Neural cell (in vitro differentiated cells): ENCODE measurements around the gene STX8. TPM values are rescaled to one million over a fixed set of nuclear protein-coding genes. Genes with fewer than 3 reads are reported as not detected.

Experiments
- H2AFZ ChIP-seq: fragments of 200-600, 300-800 bp; sonication (generic), shearing (Covaris generic); 2 replicates; pipeline ENCODE4 v1.6.0; 2014; ENCODE audit warnings: low read depth, mild to moderate bottlenecking, antibody characterized with exemption, low read length, moderate library complexity
- H3F3A ChIP-seq: fragments of 200-600 bp; shearing (Covaris generic); 2 replicates; pipeline ENCODE4 v1.6.1; 2016; ENCODE audit warnings: mild to moderate bottlenecking, moderate library complexity, mixed read lengths, antibody characterized with exemption, low read length; ENCODE audit not compliant: insufficient read depth, poor library complexity, severe bottlenecking
- H3K27ac ChIP-seq: fragments of 200-600, 300-800 bp; sonication (generic), shearing (Covaris generic); 2 replicates; pipeline ENCODE4 v1.5.1; 2014; ENCODE audit warnings: mild to moderate bottlenecking, low read length, moderate library complexity
- H3K27me3 ChIP-seq: fragments of 300-800, 200-600 bp; sonication (generic), shearing (Covaris generic); 2 replicates; pipeline ENCODE4 v1.6.0; 2014; ENCODE audit warnings: mild to moderate bottlenecking, low read depth, low read length, moderate library complexity; ENCODE audit not compliant: insufficient read depth
- H3K36me3 ChIP-seq: fragments of 300-800, 200-600 bp; sonication (generic), shearing (Covaris generic); 2 replicates; pipeline ENCODE4 v1.5.1; 2014; ENCODE audit warnings: mild to moderate bottlenecking, antibody characterized with exemption, low read length, moderate library complexity; ENCODE audit not compliant: insufficient read depth
- H3K4me2 ChIP-seq: fragments of 300-800, 200-600 bp; sonication (generic), shearing (Covaris generic); 2 replicates; pipeline ENCODE4 v1.6.0; 2014; ENCODE audit warnings: mild to moderate bottlenecking, low read length
- H3K4me3 ChIP-seq: fragments of 300-800, 200-600 bp; sonication (generic), shearing (Covaris generic); 2 replicates; pipeline ENCODE4 v1.5.1; 2014; ENCODE audit warnings: mild to moderate bottlenecking, low read length, moderate library complexity
- H3K79me2 ChIP-seq: fragments of 200-600 bp; shearing (Covaris generic); replicated peaks from 2 replicates; pipeline ENCODE4 v1.6.0; 2014; ENCODE audit warnings: mild to moderate bottlenecking, low read length, moderate library complexity; ENCODE audit not compliant: insufficient read depth
- H3K9ac ChIP-seq: fragments of 300-800, 200-600 bp; sonication (generic), shearing (Covaris generic); 2 replicates; pipeline ENCODE4 v1.6.1; 2016; ENCODE audit warnings: mild to moderate bottlenecking, low read length, mixed read lengths
- H3K9me2 ChIP-seq: fragments of 200-600 bp; shearing (Covaris generic); 2 replicates; pipeline ENCODE4 v1.6.1; 2016; ENCODE audit warnings: mild to moderate bottlenecking, low read length, mixed read lengths; ENCODE audit not compliant: insufficient read depth
- H3K9me3 ChIP-seq: fragments of 200-600, 300-800 bp; sonication (generic), shearing (Covaris generic); 2 replicates; pipeline ENCODE4 v1.6.1; 2016; ENCODE audit warnings: mild to moderate bottlenecking, mixed run types, low read length, moderate library complexity, mixed read lengths
- H4K20me1 ChIP-seq: fragments of 200-600 bp; shearing (Covaris generic); 2 replicates; pipeline ENCODE4 v1.6.1; 2016; ENCODE audit warnings: mild to moderate bottlenecking, mixed run types; ENCODE audit not compliant: insufficient read depth
- CTCF ChIP-seq: fragments of 450-650 bp; IDR thresholded peaks from 2 replicates; pipeline ENCODE4 v1.5.1; 2014; ENCODE audit warnings: antibody characterized with exemption, mild to moderate bottlenecking, moderate library complexity; ENCODE audit not compliant: poor library complexity, severe bottlenecking
- EP300 ChIP-seq: fragments of 450-650 bp; conservative IDR thresholded peaks from 2 replicates; pipeline ENCODE4 v1.6.1; 2014; ENCODE audit warnings: antibody characterized with exemption, mild to moderate bottlenecking, moderate library complexity; ENCODE audit not compliant: poor library complexity, severe bottlenecking
- EZH2 ChIP-seq: fragments of 200-600, 300-800 bp; shearing (Covaris generic), sonication (generic); IDR thresholded peaks from 2 replicates; pipeline ENCODE4 v1.6.1; 2014; ENCODE audit warnings: antibody characterized with exemption, low read length, borderline replicate concordance, mild to moderate bottlenecking; ENCODE audit not compliant: insufficient read depth, poor library complexity, severe bottlenecking
- MXI1 ChIP-seq: fragments of 450-650 bp; conservative IDR thresholded peaks from 2 replicates; pipeline ENCODE4 v1.6.1; 2014; ENCODE audit warnings: antibody characterized with exemption, mild to moderate bottlenecking; ENCODE audit not compliant: poor library complexity, severe bottlenecking
- POLR2AphosphoS5 ChIP-seq: IDR thresholded peaks from 2 replicates; pipeline ENCODE4 v1.6.1; 2012
- RAD21 ChIP-seq: fragments of 450-650 bp; conservative IDR thresholded peaks from 2 replicates; pipeline ENCODE4 v1.6.1; 2014; ENCODE audit warnings: antibody characterized with exemption, mild to moderate bottlenecking, moderate library complexity
- REST ChIP-seq: IDR thresholded peaks from 2 replicates; pipeline ENCODE4 v1.6.1; 2012; ENCODE audit warnings: borderline replicate concordance
- SMC3 ChIP-seq: fragments of 450-650 bp; conservative IDR thresholded peaks from 2 replicates; pipeline ENCODE4 v1.6.1; 2014; ENCODE audit warnings: antibody characterized with exemption, mild to moderate bottlenecking, moderate library complexity; ENCODE audit not compliant: poor library complexity
- TAF1 ChIP-seq: IDR thresholded peaks from 2 replicates; pipeline ENCODE4 v1.6.1; 2012; ENCODE audit warnings: low read depth
- polyA plus RNA-seq: library from polyadenylated mRNA; depleted of rRNA; stranded (reverse); fragments of >200 nt; gene quantifications from 2 replicates; pipeline ENCODE4 v1.2.3, GENCODE V29; 2014

The STX8 gene
- polyA plus RNA-seq, 1 donor from 2014 or later = 100 TPM

DNA sequence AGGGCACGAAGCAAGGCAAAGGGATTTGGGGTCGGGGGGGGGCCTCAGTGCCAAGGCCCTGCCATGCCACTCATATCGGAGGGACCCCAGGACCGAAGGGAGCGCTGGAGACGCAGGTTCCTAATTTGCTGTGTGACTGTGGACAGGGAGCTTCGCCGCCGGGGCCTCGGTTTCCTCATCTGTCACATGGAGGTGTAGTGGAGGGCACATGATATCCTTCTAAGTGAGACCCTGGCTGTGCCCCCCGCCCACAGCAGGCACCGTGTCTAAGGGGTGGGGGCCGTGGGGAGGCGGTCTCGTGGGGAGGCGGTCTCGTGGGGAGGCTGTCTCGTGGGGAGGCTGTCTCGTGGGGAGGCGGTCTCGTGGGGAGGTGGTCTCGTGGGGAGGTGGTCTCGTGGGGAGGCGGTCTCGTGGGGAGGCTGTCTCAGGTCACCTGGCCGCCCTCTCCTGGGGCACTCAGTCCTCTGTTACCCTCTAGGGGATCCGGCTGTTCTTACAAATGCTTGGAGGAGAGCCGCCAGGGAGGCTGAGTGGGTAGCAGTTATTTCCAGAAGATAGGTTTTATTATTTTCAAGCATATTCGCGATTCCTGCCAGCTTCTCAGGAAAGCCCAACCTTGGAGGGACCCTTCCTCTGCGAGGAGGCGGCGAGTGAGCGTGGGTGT, 349.4 kb downstream of the STX8 start:
- Histone ChIP-seq H3F3A (no peaks in the 10 kb centered on the region), H3K9ac (no peak overlapping the region), H3K9me3 (no peaks in the 10 kb centered on the region), H3K4me2 (no peak overlapping the region), H3K27ac (no peak overlapping the region), H3K79me2 (no peaks in the 10 kb centered on the region), H3K9me2 (no peaks in the 10 kb centered on the region), H2AFZ (no peak overlapping the region), H3K36me3 (no peaks in the 10 kb centered on the region), H4K20me1 (no peaks in the 10 kb centered on the region), H3K4me3 (no peak overlapping the region), H3K27me3 (no peaks in the 10 kb centered on the region)
- no peak for TF ChIP-seq SMC3
- TF ChIP-seq CTCF = no peak
- no peak for TF ChIP-seq MXI1
- TF ChIP-seq POLR2AphosphoS5 = no peak
- TF ChIP-seq TAF1 = no peak
- no peak for TF ChIP-seq EP300
- no peak for TF ChIP-seq RAD21
- TF ChIP-seq EZH2 = no peak
- TF ChIP-seq REST = no peak

GRCh38 chr17:9225305-9226101, 350.1 kb downstream of the STX8 start:
- no peak overlapping the region for H3K4me2 ChIP-seq
- no peaks in the 10 kb centered on the region for H4K20me1 ChIP-seq
- H3K27me3 ChIP-seq = no peaks in the 10 kb centered on the region
- no peak overlapping the region for H3K4me3 ChIP-seq
- H3K79me2 ChIP-seq = no peaks in the 10 kb centered on the region
- no peaks in the 10 kb centered on the region for H3F3A ChIP-seq
- no peaks in the 10 kb centered on the region for H3K36me3 ChIP-seq
- TF ChIP-seq EP300 (no peak), CTCF (peak; percentile 12), REST (no peak), RAD21 (no peak), EZH2 (no peak), POLR2AphosphoS5 (no peak), MXI1 (no peak), SMC3 (no peak), TAF1 (no peak)
- no peak overlapping the region for H3K9ac ChIP-seq
- no peaks in the 10 kb centered on the region for H3K9me2 ChIP-seq
- no peak overlapping the region for H2AFZ ChIP-seq
- H3K27ac ChIP-seq = no peak overlapping the region
- no peaks in the 10 kb centered on the region for H3K9me3 ChIP-seq
